ENCODE results near the gene ATR.

GRCh38 chr3:142604940-142605339 lies 26.4 kb upstream of the ATR start:
- no peak for TF ChIP-seq CTCF (conservative IDR thresholded peaks at IDR 0.05; ENCODE audit: low read length)
- no peak for TF ChIP-seq EZH2phosphoT487 (IDR thresholded peaks at IDR 0.05; ENCODE audit: borderline replicate concordance)
